Daoy (cell line): Measurements from ENCODE around the gene VPS33A. TPM values are rescaled to one million over a fixed set of nuclear protein-coding genes. Genes with fewer than 3 reads are reported as not detected.

Source experiments
- DNase-seq: peaks from one replicate; pipeline ENCODE4 v3.0.0-alpha.2; 2015; ENCODE audit warnings: low read depth
- total RNA-seq: library from RNA; depleted of rRNA; stranded (reverse); fragments of >200 nt; shearing (Covaris generic); gene quantifications from 2 replicates; pipeline ENCODE4 v1.2.3, GENCODE V29; 2014

VPS33A gene
- total RNA-seq, 1 experiment from 2014 or later, result 36.4 TPM

DNA sequence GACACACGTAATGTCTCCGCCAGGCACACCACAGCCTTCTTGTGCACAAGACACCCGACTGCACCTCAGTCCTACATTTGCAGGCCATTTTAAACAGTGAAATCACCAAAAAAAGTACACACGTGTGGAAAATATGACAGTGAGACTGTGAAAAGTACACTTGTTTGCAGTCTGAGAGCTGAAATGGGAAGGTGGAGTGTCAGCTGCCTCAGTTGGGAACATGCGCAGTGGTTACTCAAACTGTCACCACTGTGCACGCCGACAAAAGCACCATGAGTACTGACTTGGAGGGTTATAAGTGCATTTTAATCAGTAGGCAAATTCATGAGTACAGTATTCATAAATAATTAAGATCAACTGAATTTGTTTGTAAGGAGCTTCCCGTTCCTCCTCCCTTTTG lies 15.8 kb downstream of the VPS33A start:
- DNase-seq, result no peak

DNA sequence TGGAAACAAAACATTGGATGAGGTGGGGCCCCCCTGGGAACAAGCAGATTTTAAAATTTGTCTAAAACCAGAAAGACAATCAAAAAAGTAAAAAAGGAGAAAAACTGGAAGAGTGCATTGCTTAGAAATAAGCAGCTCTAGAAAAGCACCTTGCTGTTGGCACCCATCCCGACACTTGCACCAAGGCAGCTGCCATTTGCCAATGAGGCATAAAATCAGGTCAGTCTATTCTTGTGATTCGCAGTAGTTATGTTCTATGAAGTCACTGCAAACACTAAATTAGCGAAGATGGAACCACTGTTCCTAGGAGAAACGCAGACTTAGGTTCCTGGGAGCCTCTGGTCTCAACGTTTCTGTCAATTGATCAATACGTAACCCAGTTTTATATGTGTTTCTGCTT lies 16.2 kb downstream of the VPS33A start:
- DNase-seq, result no peak

DNA sequence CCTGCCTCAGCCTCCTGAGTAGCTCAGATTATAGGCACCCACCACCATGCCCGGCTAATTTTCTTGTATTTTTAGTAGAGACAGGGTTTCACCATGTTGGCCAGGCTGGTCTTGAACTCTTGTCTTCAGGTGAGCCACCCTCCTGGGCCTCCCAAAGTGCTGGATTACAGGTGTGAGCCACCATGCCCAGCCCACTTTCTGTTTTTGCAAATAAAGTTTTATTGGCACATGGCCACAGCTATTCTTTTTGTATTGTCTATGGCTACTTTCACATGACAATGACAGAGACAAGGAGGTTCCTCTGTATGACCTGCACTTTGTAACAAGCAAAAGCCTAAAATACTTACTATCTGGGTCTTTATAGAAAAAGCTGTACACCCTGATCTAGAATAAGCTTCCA lies 20.7 kb downstream of the VPS33A start:
- no peak for DNase-seq

DNA sequence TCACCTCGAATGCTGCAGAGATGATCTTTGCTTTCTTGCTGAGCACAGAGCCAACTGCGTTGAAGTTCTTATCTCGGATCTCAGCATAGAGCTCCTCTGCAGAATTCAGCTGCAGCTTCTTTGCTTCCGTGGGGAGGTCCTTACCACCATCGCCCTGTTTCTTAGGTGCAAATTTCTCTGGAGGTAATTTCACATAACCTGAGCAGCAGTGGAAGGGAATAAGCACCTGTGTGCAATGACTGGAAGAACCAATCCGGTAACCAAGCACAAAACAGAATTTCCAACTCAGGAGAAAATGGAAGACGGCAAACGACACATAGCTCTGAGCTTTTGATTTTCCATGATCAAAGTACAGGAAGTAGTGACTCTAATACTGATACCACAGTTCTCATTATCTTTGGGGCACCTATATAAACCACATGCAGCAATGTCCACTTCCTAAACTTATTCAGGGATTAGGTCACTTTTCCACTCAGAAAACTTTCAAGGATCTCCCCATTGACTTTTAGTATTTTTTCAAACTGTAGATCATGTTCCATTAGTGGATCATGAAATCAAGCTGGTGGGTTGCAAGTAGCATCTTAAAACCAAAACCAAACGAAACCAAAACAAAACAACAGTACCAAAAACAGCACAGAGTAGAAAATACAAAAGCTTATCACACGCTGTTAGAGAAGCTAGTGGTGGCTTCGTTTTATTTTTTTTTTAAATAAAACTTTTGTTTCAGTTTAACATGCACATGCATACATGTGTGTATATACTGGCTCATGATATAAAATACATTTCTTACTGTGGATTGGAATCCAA lies 21.5 kb downstream of the VPS33A start:
- no peak for DNase-seq

DNA sequence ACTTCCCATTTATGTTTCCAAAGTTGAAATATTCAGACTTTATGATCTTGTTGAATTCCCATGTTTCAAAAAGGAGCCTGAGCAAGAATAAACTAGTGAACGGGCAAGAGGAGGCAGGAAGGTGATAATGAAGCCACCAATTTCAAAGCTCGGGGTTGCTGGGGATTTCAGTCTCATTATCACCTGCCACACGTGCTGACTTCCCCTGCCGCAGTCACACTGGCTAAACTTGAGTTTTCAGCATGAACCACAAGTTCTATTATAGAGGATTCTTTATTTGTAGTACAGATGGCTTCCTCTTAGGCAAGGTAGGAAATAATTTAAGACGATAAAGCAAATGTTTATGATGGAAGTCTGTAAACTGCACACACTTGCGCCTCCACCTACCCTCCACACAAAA lies 22.3 kb downstream of the VPS33A start:
- no peak for DNase-seq

DNA sequence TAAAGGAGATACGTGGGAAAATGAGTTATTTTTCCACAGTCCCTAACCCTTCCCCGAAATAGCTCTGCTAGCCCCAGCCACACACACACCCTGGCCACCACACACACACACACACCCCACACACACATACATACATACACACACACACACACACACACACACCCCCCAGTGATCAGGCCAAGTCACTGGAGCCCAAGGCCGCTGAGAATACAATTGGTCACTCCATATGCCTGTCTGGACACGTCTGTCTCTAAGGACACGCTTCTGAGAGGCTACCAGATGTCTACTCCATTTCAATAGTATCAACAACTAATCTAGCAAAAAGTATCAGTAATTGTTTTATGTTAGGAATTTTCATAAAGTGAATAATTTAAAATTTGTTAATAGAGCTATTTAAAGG lies 27.4 kb downstream of the VPS33A start:
- DNase-seq, result no peak

DNA sequence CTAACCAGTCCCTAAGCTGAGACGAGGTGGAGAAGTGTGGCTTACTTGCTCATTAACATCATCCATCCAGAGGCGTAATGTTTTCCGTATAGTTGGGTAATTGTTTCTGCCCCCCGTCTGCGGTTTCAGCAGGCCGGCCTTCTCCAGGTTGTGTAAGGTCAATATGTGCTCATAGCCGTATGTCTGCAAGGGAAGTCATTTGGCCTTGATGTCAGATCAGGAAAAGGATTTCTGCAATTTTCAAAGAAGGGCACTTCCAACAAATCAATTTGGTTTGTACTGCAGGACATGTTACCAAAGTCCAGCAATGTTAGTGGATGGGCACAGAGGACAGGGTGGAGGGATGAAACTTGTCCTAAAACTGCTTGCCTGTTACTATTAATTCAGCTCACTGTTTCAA lies 30.6 kb downstream of the VPS33A start:
- no peak for DNase-seq

DNA sequence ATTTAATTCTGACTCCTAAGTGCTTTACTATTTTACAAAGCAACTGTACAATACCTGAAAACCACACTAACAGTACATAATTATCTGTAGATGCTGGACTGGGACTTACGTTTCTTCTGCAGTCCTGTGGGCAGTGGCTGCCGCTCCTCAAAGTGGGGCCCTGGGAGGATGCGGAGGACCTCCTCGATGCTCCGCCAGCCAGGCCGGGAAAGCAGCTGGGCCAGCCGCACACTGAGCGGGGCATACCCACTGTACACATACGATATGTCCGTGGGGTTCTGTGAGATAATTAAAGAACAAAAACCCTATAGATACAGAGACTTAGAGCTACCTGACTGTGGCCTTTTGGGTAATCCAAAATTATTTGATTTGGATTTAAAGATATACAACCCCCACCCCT lies 33.6 kb downstream of the VPS33A start:
- DNase-seq, result no peak

DNA sequence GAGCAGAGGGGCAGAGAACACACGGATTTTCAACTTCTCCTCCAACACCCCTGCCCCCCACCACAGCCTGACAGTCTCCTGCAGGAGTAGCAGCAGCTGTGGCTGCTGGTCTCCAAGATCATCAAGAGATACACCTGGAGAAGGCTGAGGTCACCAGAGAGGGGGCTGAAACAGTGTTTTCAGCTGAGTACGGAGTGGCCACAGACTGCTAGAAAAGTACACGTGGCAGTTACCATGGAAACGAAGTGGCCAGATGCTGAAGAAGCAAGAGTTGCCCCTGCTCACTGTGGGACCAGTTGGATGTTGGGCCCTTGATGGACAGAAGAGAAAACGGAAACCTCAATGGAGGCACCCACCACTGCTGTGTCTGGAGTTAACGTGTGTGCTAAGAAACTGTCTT lies 35.5 kb downstream of the VPS33A start:
- DNase-seq, result no peak

DNA sequence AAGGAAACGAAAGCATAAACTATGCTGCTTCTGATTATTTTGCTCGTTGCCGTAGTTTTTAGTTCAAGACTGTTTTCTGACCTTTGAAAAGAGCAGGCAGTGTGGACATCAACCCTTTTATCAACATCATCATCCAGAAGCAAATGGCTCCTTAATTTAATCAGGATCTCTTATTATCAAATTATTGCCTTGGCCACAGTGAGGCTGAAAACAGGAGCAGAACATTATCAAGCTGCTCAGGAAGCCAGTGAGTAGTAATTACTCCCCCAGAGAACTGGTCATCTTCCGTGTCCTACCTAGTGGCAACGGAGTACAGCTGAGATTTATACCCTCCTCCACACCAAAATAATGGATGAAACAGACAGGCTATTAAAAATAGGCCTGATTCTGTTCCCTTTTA lies 38.2 kb downstream of the VPS33A start:
- no peak for DNase-seq

DNA sequence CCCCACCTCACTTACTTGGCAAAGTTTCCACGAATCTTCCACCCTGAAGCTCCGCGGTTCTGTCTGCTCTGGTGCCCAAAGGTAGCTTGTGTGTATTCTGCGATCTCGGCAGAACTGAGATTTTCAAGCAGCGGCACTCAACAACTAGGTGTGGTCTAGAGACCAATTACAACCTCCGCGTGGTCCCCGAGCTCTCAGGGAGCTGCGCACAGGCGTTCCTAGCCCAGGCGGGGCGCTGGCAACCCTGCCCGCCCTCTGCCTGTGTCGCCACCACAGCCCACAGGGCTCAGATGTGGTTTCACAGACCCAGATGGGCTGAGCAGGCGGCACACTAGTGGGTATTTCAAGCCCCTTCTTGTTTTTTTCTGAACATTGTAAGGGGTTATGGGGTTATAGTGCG lies 39.0 kb downstream of the VPS33A start:
- no peak for DNase-seq

DNA sequence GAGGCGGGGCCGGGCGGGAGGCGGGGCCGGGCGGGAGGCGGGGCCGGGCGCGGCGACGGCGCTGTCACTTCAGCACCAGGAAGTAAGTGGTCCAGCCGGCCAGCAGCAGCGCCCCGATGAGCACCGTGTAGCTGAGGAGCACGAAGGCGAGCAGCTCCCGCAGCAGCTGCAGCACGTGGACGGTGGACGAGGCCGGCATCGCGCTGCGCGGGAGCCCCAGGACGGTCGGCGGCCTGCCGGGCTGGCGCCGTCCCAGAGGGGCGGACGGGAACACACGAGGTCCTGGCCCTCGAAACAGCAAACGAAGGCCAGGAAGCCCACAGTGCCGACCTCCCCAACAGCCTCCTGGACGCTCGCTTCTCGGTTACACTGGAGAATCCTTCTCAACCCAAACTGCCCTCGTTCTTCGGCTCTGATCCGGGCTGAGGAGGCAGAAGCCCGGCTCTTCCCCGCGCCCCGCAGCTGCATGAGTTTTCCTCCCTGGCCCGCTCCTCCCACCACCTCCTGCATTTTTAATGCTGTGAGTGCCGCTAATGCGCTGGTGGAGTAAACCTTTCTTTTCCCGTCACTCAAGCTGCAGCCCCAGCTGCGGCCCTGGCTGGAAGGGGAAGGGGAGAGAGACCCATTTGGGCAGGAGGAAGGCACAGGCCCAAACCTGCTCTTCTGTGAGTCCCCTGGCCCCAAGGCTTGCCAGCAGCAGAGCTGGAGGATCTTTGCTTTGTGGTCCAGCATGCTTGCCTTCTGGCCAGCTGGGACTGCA lies 39.7 kb downstream of the VPS33A start:
- DNase-seq, result no peak

DNA sequence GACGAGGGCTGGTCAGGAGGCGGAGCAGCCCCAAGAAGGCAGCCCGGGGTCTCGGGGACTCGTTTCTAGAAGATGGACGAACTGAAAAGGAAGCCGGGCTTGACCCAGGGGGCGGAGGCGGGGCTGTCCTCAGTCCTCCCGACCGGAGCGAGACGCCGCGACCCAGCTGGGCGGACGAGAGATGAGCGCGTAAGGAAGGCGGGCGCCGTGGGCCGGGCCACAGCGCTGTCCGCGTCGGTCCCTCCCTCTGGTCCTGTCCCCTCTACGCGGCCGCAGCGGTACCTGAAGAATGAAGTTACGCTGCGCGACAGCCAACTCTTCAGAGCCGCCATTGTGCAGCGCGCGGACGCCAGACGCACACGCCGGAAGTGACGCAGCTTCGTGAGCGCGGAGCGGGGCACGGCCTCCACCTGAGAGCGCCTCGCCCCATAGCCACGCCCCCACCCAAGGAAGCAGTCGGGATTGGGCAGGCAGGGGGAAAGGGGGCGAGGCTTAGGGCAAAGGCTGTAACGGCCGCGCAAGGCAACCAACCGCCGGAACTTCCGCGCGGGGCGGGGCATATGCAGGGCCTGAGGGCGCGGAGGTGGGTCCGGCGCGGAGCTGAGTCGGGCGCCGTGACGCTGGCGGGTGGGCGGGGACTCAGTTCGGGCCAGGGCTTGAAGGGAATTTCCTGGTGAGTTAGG lies 40.5 kb downstream of the VPS33A start, which contains the start of gene DIABLO:
Gene DIABLO (minus strand): TSS at position 370 of the 683 bp plus-strand sequence. CDS start 38 bp downstream, at position 332.
- peak; percentile 100 for DNase-seq

DNA sequence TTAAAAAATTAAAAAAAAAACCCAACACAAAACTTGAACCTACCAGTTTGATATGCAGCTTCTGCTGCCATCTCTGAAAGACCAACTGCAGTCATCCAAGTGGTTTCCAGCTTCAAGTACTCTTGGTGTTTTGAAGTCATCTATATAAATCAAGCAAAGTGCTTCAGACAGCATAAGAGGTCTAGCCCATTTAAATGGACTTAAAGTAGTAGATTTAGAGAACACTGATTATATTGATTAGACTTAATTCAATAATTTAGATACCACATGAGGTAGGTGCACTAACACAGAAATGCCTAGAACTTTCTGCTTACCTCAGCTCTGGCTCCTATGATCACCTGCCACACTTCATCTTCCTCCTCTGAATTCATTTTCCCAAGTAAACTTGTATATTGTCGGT lies 49.8 kb downstream of the VPS33A start:
- no peak for DNase-seq

DNA sequence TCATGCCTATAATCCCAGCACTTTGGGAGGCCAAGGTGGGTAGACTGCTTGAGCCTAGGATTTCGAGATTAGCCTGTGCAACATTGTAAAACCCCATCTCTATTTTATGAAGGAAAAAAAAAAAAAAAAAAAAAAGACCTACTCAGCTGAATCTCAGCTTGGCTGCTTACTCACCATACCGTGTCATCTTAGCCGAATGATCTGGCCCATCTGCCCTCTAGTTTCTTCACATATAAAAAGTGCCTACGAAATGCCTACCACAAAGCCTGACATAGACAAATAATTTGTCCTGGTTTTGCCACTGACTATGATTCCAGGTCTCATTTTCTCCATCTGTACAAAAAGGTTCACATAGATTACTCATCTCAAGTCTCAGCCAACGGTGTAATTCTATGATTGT lies 50.5 kb downstream of the VPS33A start:
- no peak for DNase-seq

DNA sequence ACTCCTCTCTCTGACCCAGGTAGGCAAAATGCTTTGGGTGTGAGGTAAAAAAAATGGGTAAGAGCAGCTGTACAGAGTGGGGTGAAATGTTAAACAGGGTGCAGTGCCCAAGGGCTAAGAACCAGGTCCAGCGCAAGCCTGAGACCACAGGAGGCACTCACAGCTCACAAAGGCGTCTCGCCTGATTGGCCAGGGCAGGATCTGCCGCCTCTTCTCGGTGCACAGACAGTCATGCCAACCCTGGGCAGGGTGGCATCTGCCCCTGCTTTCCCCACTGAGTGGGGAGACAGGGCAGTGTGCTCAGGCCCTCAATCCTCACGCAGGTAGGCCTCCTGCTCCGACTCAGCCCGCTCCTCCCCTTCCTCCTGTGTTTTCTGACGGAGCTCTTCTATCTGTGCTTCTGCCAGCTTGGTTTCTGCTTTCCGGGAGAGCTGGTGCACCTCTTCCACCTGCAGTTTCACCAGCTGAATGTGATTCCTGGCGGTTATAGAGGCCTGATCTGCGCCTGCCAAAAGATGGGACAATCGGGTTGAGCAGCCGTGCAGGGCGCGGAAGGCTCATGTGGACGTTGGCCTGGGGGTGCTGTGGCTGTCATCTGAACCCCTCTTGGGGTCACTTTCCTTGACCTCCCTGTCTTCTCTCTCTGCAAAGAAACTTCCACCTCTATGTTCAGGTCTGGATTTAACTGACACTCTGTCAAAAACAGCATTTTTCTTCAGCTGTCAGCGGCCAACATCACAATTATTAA lies 58.0 kb downstream of the VPS33A start:
- no peak for DNase-seq

DNA sequence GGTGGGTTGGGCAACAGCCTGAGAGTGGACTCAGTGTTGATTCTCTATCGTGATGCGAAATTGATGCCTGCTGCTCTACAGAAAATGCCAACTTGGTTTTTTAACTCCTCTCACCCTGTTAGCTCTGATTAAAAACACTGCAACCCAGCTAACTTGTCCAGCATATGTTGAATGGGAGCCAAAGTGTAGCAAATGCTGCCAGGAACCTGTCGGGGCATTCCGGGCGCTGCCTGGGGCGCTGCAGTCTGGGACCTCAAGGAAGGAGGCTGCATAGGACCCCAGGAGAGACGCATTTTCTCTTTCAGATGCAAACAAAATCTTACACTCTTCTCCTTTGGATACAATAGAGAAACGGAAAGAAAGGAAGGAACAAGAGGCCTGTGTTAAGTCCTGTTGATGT lies 58.9 kb downstream of the VPS33A start:
- no peak for DNase-seq

DNA sequence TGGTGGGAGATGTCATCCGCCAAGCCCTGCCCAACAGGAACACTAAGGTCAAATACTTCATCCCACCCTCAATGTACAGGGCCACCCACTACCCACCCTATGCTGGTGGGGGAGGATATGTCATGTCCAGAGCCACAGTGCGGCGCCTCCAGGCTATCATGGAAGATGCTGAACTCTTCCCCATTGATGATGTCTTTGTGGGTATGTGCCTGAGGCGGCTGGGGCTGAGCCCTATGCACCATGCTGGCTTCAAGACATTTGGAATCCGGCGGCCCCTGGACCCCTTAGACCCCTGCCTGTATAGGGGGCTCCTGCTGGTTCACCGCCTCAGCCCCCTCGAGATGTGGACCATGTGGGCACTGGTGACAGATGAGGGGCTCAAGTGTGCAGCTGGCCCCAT lies 59.3 kb downstream of the VPS33A start:
- DNase-seq, result no peak

DNA sequence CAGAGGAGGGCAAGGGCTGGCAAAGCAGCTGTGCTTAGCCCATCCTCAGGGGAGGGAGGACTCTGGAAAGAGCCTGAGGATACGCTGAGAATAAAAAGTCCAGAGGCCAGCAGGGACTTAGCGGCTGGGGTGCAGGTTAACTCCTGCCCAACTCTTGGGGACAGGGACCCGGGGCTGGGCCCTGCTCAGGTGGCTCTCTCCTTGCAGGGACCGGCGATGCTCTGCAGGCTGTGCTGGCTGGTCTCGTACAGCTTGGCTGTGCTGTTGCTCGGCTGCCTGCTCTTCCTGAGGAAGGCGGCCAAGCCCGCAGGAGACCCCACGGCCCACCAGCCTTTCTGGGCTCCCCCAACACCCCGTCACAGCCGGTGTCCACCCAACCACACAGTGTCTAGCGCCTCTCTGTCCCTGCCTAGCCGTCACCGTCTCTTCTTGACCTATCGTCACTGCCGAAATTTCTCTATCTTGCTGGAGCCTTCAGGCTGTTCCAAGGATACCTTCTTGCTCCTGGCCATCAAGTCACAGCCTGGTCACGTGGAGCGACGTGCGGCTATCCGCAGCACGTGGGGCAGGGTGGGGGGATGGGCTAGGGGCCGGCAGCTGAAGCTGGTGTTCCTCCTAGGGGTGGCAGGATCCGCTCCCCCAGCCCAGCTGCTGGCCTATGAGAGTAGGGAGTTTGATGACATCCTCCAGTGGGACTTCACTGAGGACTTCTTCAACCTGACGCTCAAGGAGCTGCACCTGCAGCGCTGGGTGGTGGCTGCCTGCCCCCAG lies 60.0 kb downstream of the VPS33A start:
- no peak for DNase-seq

DNA sequence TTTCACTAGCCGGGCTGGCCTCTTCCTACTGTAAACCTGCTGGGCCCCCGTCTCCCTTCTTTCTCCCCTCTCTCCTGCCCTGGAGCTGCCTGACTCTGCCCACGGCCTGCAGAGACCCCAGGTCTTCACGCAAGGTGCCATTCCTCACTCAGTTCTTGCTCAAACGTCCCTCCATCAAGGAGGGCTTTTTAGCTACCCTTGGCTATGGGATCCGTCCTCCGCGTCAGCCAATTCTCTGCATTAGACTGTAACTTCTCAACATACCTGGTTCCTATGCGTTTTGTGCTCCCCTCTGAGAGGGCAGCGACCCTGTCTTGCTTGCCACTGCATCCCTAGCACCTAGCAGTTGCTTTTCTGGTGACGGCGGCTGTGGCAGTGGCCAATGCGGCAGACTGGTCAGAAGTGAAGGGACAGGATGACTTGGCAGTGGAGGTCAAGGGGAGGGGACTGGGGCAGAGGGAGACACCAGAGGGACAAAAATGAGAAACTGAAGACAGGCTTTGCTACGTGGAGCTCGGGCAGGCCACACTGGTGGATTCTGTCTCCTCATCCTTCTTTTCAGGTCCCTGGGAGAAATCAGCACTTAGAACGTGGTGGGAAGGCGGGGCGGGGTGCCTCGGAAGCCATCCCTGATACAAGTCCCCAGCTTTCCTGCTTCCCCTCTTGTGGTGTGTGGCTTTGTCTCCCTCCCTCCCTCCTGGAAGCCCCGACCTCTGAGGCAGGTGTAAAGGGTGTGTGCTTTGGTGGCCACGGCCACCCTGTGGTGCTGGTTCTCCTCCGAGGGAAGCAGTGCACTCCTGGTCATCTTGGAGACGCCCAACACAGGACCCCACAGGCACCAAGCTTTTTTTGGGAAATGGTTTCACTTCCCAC lies 61.0 kb downstream of the VPS33A start:
- peak; percentile 31 for DNase-seq
